CD14-positive monocyte (primary cell): ENCODE results near the gene BAIAP2L2. TPM values are rescaled to one million over a fixed set of nuclear protein-coding genes. Genes with fewer than 3 reads are reported as not detected.

ENCODE experiments used
- DNase-seq, 3 donors: peaks; one replicate each; pipeline ENCODE4 v3.0.0-alpha.2; 2011 to 2022
- H2AFZ ChIP-seq: 2 replicates; pipeline ENCODE4 v1.6.0; 2012; ENCODE audit warnings: mild to moderate bottlenecking, low read depth, low read length, inconsistent platforms; ENCODE audit not compliant: insufficient read depth, poor library complexity, severe bottlenecking
- H3K27ac ChIP-seq, 2 donors: 1 replicate in 1 of 2; 2 replicates in 1 of 2; pipeline ENCODE4 v1.5.1; 2012 to 2013; ENCODE audit warnings: low read length in 2 of 2, control low read depth in 1 of 2, inconsistent platforms in 1 of 2, low read depth in 1 of 2, mild to moderate bottlenecking in 1 of 2
- H3K27me3 ChIP-seq, 2 donors: one replicate each; pipeline versions ENCODE4 v1.6.0 to v1.6.1; 2011 to 2013; ENCODE audit warnings: low read length in 2 of 2; ENCODE audit not compliant: control insufficient read depth in 2 of 2, insufficient read depth in 2 of 2
- H3K36me3 ChIP-seq, 2 donors: replicated peaks in 1 of 2; 1 replicate in 1 of 2; 2 replicates in 1 of 2; pipeline versions ENCODE4 v1.5.1 to v1.6.1; 2012 to 2013; ENCODE audit warnings: low read length in 2 of 2, control low read depth in 1 of 2, inconsistent platforms in 1 of 2, mild to moderate bottlenecking in 1 of 2; ENCODE audit not compliant: insufficient read depth in 2 of 2, control insufficient read depth in 1 of 2
- H3K4me1 ChIP-seq, 2 donors: 1 replicate in 1 of 2; 2 replicates in 1 of 2; pipeline versions ENCODE4 v1.5.1 to v1.6.1; 2012 to 2013; ENCODE audit warnings: low read length in 2 of 2, control low read depth in 1 of 2, inconsistent platforms in 1 of 2, mild to moderate bottlenecking in 1 of 2, moderate library complexity in 1 of 2; ENCODE audit not compliant: insufficient read depth in 2 of 2, control insufficient read depth in 1 of 2
- H3K4me2 ChIP-seq: replicated peaks from 2 replicates; pipeline ENCODE3; 2012; ENCODE audit warnings: low read length, moderate library complexity, mild to moderate bottlenecking; ENCODE audit not compliant: poor library complexity, severe bottlenecking; ENCODE audit errors: extremely low read depth
- H3K4me3 ChIP-seq, 3 experiments: fragments of 200-600 bp in 1 of 3; sonication (generic) in 1 of 3; replicated peaks in 1 of 3; 1 replicate in 2 of 3; 2 replicates in 1 of 3; pipeline ENCODE4 v1.5.1; 2011 to 2013; ENCODE audit warnings: low read length in 3 of 3, mild to moderate bottlenecking in 3 of 3, control low read depth in 2 of 3, low read depth in 2 of 3, inconsistent platforms in 1 of 3, moderate library complexity in 1 of 3
- H3K79me2 ChIP-seq: 2 replicates; pipeline ENCODE4 v1.6.0; 2012; ENCODE audit warnings: mild to moderate bottlenecking, control low read depth, inconsistent platforms, low read length, moderate library complexity; ENCODE audit not compliant: insufficient read depth
- H3K9ac ChIP-seq: 2 replicates; pipeline ENCODE4 v1.6.0; 2017; ENCODE audit warnings: low read length, mild to moderate bottlenecking; ENCODE audit not compliant: insufficient read depth, poor library complexity, severe bottlenecking
- H3K9me3 ChIP-seq, 2 donors: replicated peaks in 1 of 2; 1 replicate in 1 of 2; 2 replicates in 1 of 2; pipeline versions ENCODE4 v1.5.1 to v1.6.1; 2012 to 2013; ENCODE audit warnings: low read length in 2 of 2, control low read depth in 1 of 2; ENCODE audit not compliant: control insufficient read depth in 1 of 2, insufficient read depth in 1 of 2
- H4K20me1 ChIP-seq: 2 replicates; pipeline ENCODE4 v1.6.0; 2012; ENCODE audit warnings: mild to moderate bottlenecking, low read length, control low read depth, moderate library complexity; ENCODE audit not compliant: insufficient read depth
- H3K27ac Mint-ChIP-seq, 7 donors: one replicate each; pipeline ENCODE4 v1.8.0; 2020; ENCODE audit warnings: mild to moderate bottlenecking in 7 of 7, mixed read lengths in 7 of 7, moderate library complexity in 6 of 7, inconsistent platforms in 2 of 7
- H3K27me3 Mint-ChIP-seq, 3 donors: one replicate each; pipeline ENCODE4 v1.8.0; 2021 to 2022; ENCODE audit warnings: low read depth in 3 of 3, mild to moderate bottlenecking in 3 of 3, mixed read lengths in 3 of 3, moderate library complexity in 3 of 3, inconsistent platforms in 1 of 3
- H3K36me3 Mint-ChIP-seq, 2 donors: one replicate each; pipeline ENCODE4 v1.8.0; 2020; ENCODE audit warnings: mixed read lengths in 2 of 2, inconsistent platforms in 1 of 2, mild to moderate bottlenecking in 1 of 2
- H3K4me1 Mint-ChIP-seq: one replicate; pipeline ENCODE4 v1.8.0; 2020; ENCODE audit warnings: mild to moderate bottlenecking, mixed read lengths
- H3K4me3 Mint-ChIP-seq, 2 donors: one replicate each; pipeline ENCODE4 v1.8.0; 2020; ENCODE audit warnings: mild to moderate bottlenecking in 2 of 2, mixed read lengths in 2 of 2, moderate library complexity in 1 of 2
- H3K9me3 Mint-ChIP-seq, 7 donors: one replicate each; pipeline ENCODE4 v1.8.0; 2020 to 2022; ENCODE audit warnings: mixed read lengths in 7 of 7, mild to moderate bottlenecking in 6 of 7, moderate library complexity in 6 of 7, inconsistent platforms in 2 of 7
- WGBS: methylation state at CpG from one replicate; pipeline ENCODE4 v1.1.5; 2013; ENCODE audit warnings: missing lambda C conversion rate; ENCODE audit not compliant: insufficient coverage; 5-methylcytosine and 5-hydroxymethylcytosine counted together
- intact Hi-C, 2 donors: fragments of 100-400 bp; cut with micrococcal nuclease; formaldehyde crosslinking; loops; one replicate each; pipeline versions ENCODE4 v1.15.0 to v1.15.1; 2023
- polyA plus RNA-seq, 3 donors: library from polyadenylated mRNA; depleted of rRNA in 1 of 3; unstranded in 2 of 3; stranded (reverse) in 1 of 3; fragments of 300-500 nt in 2 of 3; fragments of >200 nt in 1 of 3; fragmentation: Illumina TruSeq in 2 of 3; gene quantifications; 1 replicate in 2 of 3; 2 replicates in 1 of 3; pipeline ENCODE4 v1.2.3, GENCODE V29; 2012 to 2021
- TF ChIP-seq, protein P1 (sequence below): fragments of 200-600 bp; IDR thresholded peaks from one replicate; pipeline ENCODE4 v1.8.0; 2022; ENCODE audit warnings: antibody characterized with exemption, mild to moderate bottlenecking

BAIAP2L2 gene
- polyA plus RNA-seq, 3 donors: 0.11 TPM; not detected in 2

DNA sequence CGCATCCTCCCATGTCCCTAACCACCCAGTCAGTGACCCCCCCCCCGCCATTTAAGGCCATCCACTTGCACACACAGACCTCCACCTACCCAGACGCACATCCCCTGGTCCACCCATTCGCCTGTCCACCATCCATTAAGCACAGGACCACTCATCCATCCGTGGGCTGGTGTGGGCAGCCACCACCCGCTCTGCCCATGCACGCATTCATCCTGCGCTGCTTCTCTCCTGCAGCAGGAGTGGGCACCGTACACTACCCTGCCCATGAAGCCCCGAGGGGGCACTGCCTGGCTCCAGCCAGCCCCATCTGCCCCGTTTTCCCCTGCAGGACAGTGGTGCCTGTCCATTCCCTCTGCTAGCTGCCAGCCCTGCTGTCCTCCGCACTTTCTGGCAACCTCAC, 22.6 kb downstream of the BAIAP2L2 start:
- no peak for DNase-seq
- Mint-ChIP-seq H3K4me3 (peak overlapping the region in 1 of 2 donors; percentile 53), H3K27me3 (peaks cover 32 to 41% (median 33%) of the 10 kb centered on the region in 3 donors), H3K9me3 (peaks cover 0 to 3% (median 1%) of the 10 kb centered on the region in 7 donors), H3K36me3 (no peaks in the 10 kb centered on the region), H3K27ac (no peak overlapping the region), H3K4me1 (no peaks in the 10 kb centered on the region)
- no peaks in the 10 kb centered on the region for H3K9me3 ChIP-seq
- no peaks in the 10 kb centered on the region for H3K36me3 ChIP-seq
- H3K27ac ChIP-seq: no peak overlapping the region
- no peak overlapping the region for H2AFZ ChIP-seq
- H3K9ac ChIP-seq: no peak overlapping the region
- no peaks in the 10 kb centered on the region for H3K79me2 ChIP-seq
- no peaks in the 10 kb centered on the region for H3K4me1 ChIP-seq
- intact Hi-C loops: no loop called here
- WGBS: 98% methylated on average over 11 of the region's 12 CpGs
- peaks cover 2 to 34% of the 10 kb centered on the region in 2 donors for H3K27me3 ChIP-seq
- H3K4me2 ChIP-seq: no peak overlapping the region
- no peaks in the 10 kb centered on the region for H4K20me1 ChIP-seq
- TF ChIP-seq, protein P1, sequence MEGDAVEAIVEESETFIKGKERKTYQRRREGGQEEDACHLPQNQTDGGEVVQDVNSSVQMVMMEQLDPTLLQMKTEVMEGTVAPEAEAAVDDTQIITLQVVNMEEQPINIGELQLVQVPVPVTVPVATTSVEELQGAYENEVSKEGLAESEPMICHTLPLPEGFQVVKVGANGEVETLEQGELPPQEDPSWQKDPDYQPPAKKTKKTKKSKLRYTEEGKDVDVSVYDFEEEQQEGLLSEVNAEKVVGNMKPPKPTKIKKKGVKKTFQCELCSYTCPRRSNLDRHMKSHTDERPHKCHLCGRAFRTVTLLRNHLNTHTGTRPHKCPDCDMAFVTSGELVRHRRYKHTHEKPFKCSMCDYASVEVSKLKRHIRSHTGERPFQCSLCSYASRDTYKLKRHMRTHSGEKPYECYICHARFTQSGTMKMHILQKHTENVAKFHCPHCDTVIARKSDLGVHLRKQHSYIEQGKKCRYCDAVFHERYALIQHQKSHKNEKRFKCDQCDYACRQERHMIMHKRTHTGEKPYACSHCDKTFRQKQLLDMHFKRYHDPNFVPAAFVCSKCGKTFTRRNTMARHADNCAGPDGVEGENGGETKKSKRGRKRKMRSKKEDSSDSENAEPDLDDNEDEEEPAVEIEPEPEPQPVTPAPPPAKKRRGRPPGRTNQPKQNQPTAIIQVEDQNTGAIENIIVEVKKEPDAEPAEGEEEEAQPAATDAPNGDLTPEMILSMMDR: no peak
- no peak overlapping the region for H3K4me3 ChIP-seq

DNA sequence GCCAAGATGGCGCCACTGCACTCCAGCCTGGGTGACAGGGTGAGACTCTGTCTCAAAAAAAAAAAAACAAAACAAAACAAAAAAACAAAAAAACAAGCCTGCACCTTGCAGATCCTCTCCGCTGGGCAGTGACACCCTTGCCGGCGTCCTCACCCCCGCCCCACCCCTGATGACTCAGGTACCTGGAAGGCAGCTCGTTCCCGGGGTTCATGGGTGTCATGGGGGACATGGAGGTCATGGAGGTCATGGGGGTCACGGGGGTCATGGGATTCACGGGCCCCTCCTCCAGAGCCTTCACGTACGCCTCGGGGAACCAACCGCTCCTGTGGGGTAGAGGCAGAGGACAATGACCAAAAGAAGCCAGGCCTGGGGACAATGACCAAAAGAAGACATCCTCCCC, 23.5 kb downstream of the BAIAP2L2 start:
- DNase-seq: no peak
- Mint-ChIP-seq H3K27ac (no peak overlapping the region), H3K9me3 (peaks cover 0 to 3% (median 1%) of the 10 kb centered on the region in 7 donors), H3K4me1 (no peaks in the 10 kb centered on the region), H3K36me3 (no peaks in the 10 kb centered on the region), H3K27me3 (peaks cover 40 to 49% (median 41%) of the 10 kb centered on the region in 3 donors), H3K4me3 (no peak overlapping the region)
- H3K79me2 ChIP-seq: no peaks in the 10 kb centered on the region
- H3K4me2 ChIP-seq: no peak overlapping the region
- no peak overlapping the region for H3K4me3 ChIP-seq
- H2AFZ ChIP-seq: no peak overlapping the region
- H3K4me1 ChIP-seq: peaks cover under 1 to 5% of the 10 kb centered on the region in 2 donors
- no peaks in the 10 kb centered on the region for H4K20me1 ChIP-seq
- no peak overlapping the region for H3K27ac ChIP-seq
- H3K9ac ChIP-seq: no peak overlapping the region
- TF ChIP-seq, protein P1: no peak
- peaks cover 4 to 43% of the 10 kb centered on the region in 2 donors for H3K27me3 ChIP-seq
- intact Hi-C loops: no loop called here
- WGBS: 85% methylated on average over 3 of the region's 13 CpGs
- H3K36me3 ChIP-seq: no peaks in the 10 kb centered on the region
- no peaks in the 10 kb centered on the region for H3K9me3 ChIP-seq
